Testis (tissue), 2 donors: ENCODE data around the gene UPB1.

ENCODE experiments used
- CTCF ChIP-seq, 3 experiments: fragments of 450-650 bp in 2 of 3; fragments of 200-600 bp in 1 of 3; sonication (generic) in 1 of 3; IDR thresholded peaks; one replicate each; pipeline ENCODE4 v1.5.1; 2016 to 2019; ENCODE audit warnings: antibody characterized with exemption in 3 of 3, mild to moderate bottlenecking in 2 of 3, moderate library complexity in 1 of 3
- POLR2A ChIP-seq: fragments of 450-650 bp; IDR thresholded peaks from one replicate; pipeline ENCODE4 v1.6.1; 2017; ENCODE audit warnings: antibody characterized with exemption, mild to moderate bottlenecking, moderate library complexity

- TF ChIP-seq CTCF (IDR thresholded peaks at IDR 0.05) (no peak), POLR2A (no peak)
These were observed 48.9 kb upstream of the UPB1 start for GRCh38 chr22:24446260-24446611.
